Mammary epithelial cell (primary cell): Measurements from ENCODE around the gene LASP1.

ENCODE experiments used
- EZH2 ChIP-seq: IDR thresholded peaks from 2 replicates; pipeline ENCODE4 v1.6.1; 2012; ENCODE audit warnings: low read length, inconsistent platforms, borderline replicate concordance
- TF ChIP-seq, protein P1 (sequence below), 2 donors: IDR thresholded peaks in 1 of 2; conservative IDR thresholded peaks in 1 of 2; 2 replicates each; pipeline ENCODE4 v1.5.1; 2011 to 2012; ENCODE audit warnings: inconsistent platforms in 2 of 2, low read length in 2 of 2, mild to moderate bottlenecking in 2 of 2, control low read depth in 1 of 2, low read depth in 1 of 2; ENCODE audit not compliant: insufficient read depth in 1 of 2; ENCODE audit errors: extremely low read depth in 1 of 2

DNA sequence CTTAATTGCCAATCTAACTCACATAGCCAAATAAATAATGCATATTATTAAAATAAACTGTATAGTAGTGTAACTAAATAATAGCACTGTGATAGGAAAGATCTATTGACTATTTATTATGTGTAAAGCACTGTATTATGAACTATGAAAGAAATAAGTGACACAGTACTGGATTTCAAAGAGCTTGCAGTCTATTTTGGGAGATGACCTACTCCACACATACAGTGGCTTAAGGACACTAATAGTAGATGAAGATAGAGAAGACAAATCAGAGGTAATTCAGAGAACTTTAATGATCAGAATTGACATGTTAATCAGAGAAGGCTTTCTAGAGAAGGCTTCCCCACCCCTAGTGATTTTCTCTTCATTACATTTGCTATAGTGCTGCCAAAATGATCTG is 70.1 kb downstream of the LASP1 start:
- TF ChIP-seq, protein P1, sequence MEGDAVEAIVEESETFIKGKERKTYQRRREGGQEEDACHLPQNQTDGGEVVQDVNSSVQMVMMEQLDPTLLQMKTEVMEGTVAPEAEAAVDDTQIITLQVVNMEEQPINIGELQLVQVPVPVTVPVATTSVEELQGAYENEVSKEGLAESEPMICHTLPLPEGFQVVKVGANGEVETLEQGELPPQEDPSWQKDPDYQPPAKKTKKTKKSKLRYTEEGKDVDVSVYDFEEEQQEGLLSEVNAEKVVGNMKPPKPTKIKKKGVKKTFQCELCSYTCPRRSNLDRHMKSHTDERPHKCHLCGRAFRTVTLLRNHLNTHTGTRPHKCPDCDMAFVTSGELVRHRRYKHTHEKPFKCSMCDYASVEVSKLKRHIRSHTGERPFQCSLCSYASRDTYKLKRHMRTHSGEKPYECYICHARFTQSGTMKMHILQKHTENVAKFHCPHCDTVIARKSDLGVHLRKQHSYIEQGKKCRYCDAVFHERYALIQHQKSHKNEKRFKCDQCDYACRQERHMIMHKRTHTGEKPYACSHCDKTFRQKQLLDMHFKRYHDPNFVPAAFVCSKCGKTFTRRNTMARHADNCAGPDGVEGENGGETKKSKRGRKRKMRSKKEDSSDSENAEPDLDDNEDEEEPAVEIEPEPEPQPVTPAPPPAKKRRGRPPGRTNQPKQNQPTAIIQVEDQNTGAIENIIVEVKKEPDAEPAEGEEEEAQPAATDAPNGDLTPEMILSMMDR (conservative IDR thresholded peaks at IDR 0.05 in 1 of 2, IDR thresholded peaks at IDR 0.05 in 1 of 2; ENCODE audit: extremely low read depth in 1 of 2, insufficient read depth in 1 of 2, low read depth in 1 of 2, low read length in 2 of 2) = no peak
- TF ChIP-seq EZH2 = no peak
